SK-N-SH (cell line): ENCODE measurements around the gene LRRC8D. TPM values are rescaled to one million over a fixed set of nuclear protein-coding genes. Genes with fewer than 3 reads are reported as not detected.

Source experiments
- CTCF ChIA-PET: fragments of 300-600, 350-600 bp; formaldehyde crosslinking; extraction: SDS; loops from one replicate; lab custom pipeline; 2021; lab: Yijun Ruan, JAX
- POLR2A ChIA-PET: fragments of 350-600 bp; sonication (Branson Sonifier 250); formaldehyde crosslinking; extraction: SDS; loops from one replicate; lab custom pipeline; 2020; ENCODE audit warnings: antibody characterized with exemption, inconsistent platforms; lab: Yijun Ruan, JAX
- DNase-seq: peaks from one replicate; pipeline ENCODE4 v3.0.0; 2012
- H2AFZ ChIP-seq: fragments of 200-600 bp; sonication (generic); 2 replicates; pipeline ENCODE4 v1.8.1; 2016; ENCODE audit warnings: antibody characterized with exemption, mild to moderate bottlenecking, low read depth
- H3F3A ChIP-seq: fragments of 200-600 bp; sonication (generic); replicated peaks from 2 replicates; pipeline ENCODE3; 2016; ENCODE audit warnings: antibody characterized with exemption, mild to moderate bottlenecking; ENCODE audit not compliant: insufficient read depth
- H3K27ac ChIP-seq, 2 experiments: fragments of 200-500 bp in 1 of 2; fragments of 200-600 bp in 1 of 2; sonication (Bioruptor generic) in 1 of 2; sonication (generic), shearing (Covaris generic) in 1 of 2; 2 replicates each; pipeline versions ENCODE4 v1.5.1 to v1.6.1; 2014 to 2016; ENCODE audit warnings: low read depth in 2 of 2, inconsistent platforms in 1 of 2, low read length in 1 of 2, mild to moderate bottlenecking in 1 of 2, mixed read lengths in 1 of 2
- H3K27me3 ChIP-seq: fragments of 200-600 bp; sonication (generic), shearing (Covaris generic); 2 replicates; pipeline ENCODE4 v1.6.1; 2016; ENCODE audit warnings: mixed run types; ENCODE audit not compliant: insufficient read depth
- H3K36me3 ChIP-seq, 2 experiments: fragments of 200-500 bp in 1 of 2; fragments of 200-600 bp in 1 of 2; sonication (Bioruptor generic) in 1 of 2; sonication (generic) in 1 of 2; replicated peaks in 1 of 2; 2 replicates each; pipeline versions ENCODE3 to v1.5.1; 2014 to 2016; ENCODE audit warnings: low read length in 1 of 2, mild to moderate bottlenecking in 1 of 2; ENCODE audit not compliant: insufficient read depth in 2 of 2, control insufficient read depth in 1 of 2
- H3K4me1 ChIP-seq, 2 experiments: fragments of 200-500 bp in 1 of 2; fragments of 200-600 bp in 1 of 2; sonication (Bioruptor generic) in 1 of 2; sonication (generic), shearing (Covaris generic) in 1 of 2; 2 replicates each; pipeline versions ENCODE4 v1.5.1 to v1.6.1; 2014 to 2016; ENCODE audit warnings: low read depth in 1 of 2, low read length in 1 of 2, mixed run types in 1 of 2; ENCODE audit not compliant: insufficient read depth in 2 of 2, control insufficient read depth in 1 of 2
- H3K4me2 ChIP-seq: fragments of 200-600 bp; sonication (generic), shearing (Covaris generic); 2 replicates; pipeline ENCODE4 v1.6.1; 2017; ENCODE audit warnings: mixed run types
- H3K4me3 ChIP-seq, 2 experiments: fragments of 200-500 bp in 1 of 2; fragments of 200-600 bp in 1 of 2; sonication (Bioruptor generic) in 1 of 2; sonication (generic), shearing (Covaris generic) in 1 of 2; 2 replicates each; pipeline versions ENCODE4 v1.5.1 to v1.8.1; 2014 to 2016; ENCODE audit warnings: low read depth in 2 of 2, inconsistent platforms in 1 of 2, low read length in 1 of 2, mild to moderate bottlenecking in 1 of 2, mixed read lengths in 1 of 2, moderate library complexity in 1 of 2
- H3K79me2 ChIP-seq: fragments of 200-600 bp; sonication (generic); 2 replicates; pipeline ENCODE4 v1.8.1; 2017; ENCODE audit warnings: mild to moderate bottlenecking; ENCODE audit not compliant: insufficient read depth
- H3K9ac ChIP-seq: fragments of 200-600 bp; sonication (generic); 2 replicates; pipeline ENCODE4 v1.6.1; 2017; ENCODE audit warnings: mixed run types
- H3K9me2 ChIP-seq: fragments of 200-600 bp; sonication (generic); 2 replicates; pipeline ENCODE4 v1.6.1; 2017; ENCODE audit warnings: mixed run types
- H3K9me3 ChIP-seq: fragments of 200-600 bp; sonication (generic); 2 replicates; pipeline ENCODE4 v1.6.1; 2017; ENCODE audit warnings: mixed run types, mild to moderate bottlenecking, moderate library complexity
- H4K20me1 ChIP-seq: fragments of 200-600 bp; sonication (generic); 2 replicates; pipeline ENCODE4 v1.6.1; 2017; ENCODE audit warnings: mild to moderate bottlenecking, mixed run types; ENCODE audit not compliant: insufficient read depth
- CHD2 ChIP-seq: fragments of 150-350 bp; IDR thresholded peaks from 2 replicates; pipeline ENCODE4 v1.6.1; 2018; ENCODE audit warnings: low read length; ENCODE audit not compliant: partially characterized antibody
- CTCF ChIP-seq: fragments of 200-600 bp; sonication (generic); IDR thresholded peaks from 2 replicates; pipeline ENCODE4 v1.6.1; 2017; ENCODE audit warnings: antibody characterized with exemption, mild to moderate bottlenecking, moderate library complexity
- EZH2phosphoT487 ChIP-seq: fragments of 200-600 bp; sonication (generic); IDR thresholded peaks from 2 replicates; pipeline ENCODE4 v1.6.1; 2017; ENCODE audit warnings: low read depth, mixed run types, mild to moderate bottlenecking, antibody characterized with exemption, moderate library complexity, borderline replicate concordance
- FOSL2 ChIP-seq: IDR thresholded peaks from 2 replicates; pipeline ENCODE4 v1.4.0; 2012; ENCODE audit warnings: low read depth, mild to moderate bottlenecking, moderate library complexity, borderline replicate concordance
- FOXJ3 ChIP-seq: sonication (generic); formaldehyde crosslinking; IDR thresholded peaks from 2 replicates; pipeline ENCODE4 v1.5.1; 2020; ENCODE audit warnings: mild to moderate bottlenecking, missing genetic modification reagents
- NFIC ChIP-seq: IDR thresholded peaks from 2 replicates; pipeline ENCODE4 v1.4.0; 2012; ENCODE audit warnings: borderline replicate concordance
- NRF1 ChIP-seq: IDR thresholded peaks from 2 replicates; pipeline ENCODE4 v1.6.1; 2012; ENCODE audit warnings: low read depth, mild to moderate bottlenecking, low read length
- PBX3 ChIP-seq: IDR thresholded peaks from 2 replicates; pipeline ENCODE4; 2012
- RAD21 ChIP-seq: IDR thresholded peaks from 2 replicates; pipeline ENCODE4 v1.6.1; 2012; ENCODE audit warnings: mild to moderate bottlenecking, low read length
- RCOR1 ChIP-seq: fragments of 150-350 bp; IDR thresholded peaks from 2 replicates; pipeline ENCODE4 v1.6.1; 2017; ENCODE audit warnings: antibody characterized with exemption, low read length
- REST ChIP-seq: IDR thresholded peaks from 2 replicates; pipeline ENCODE4 v1.6.1; 2012; ENCODE audit warnings: mild to moderate bottlenecking, low read depth, low read length, moderate library complexity
- RFX5 ChIP-seq: IDR thresholded peaks from 2 replicates; pipeline ENCODE4 v1.6.1; 2012; ENCODE audit warnings: mild to moderate bottlenecking, improper control_type of control experiment, low read length
- RXRA ChIP-seq: IDR thresholded peaks from 2 replicates; pipeline ENCODE4 v1.4.0; 2012; ENCODE audit warnings: low read depth, mild to moderate bottlenecking, borderline replicate concordance
- TCF12 ChIP-seq: IDR thresholded peaks from 2 replicates; pipeline ENCODE4 v1.4.0; 2012
- TEAD4 ChIP-seq: IDR thresholded peaks from 2 replicates; pipeline ENCODE4 v1.4.0; 2012; ENCODE audit warnings: mild to moderate bottlenecking, borderline replicate concordance; ENCODE audit not compliant: insufficient read depth
- USF2 ChIP-seq: fragments of 150-350 bp; IDR thresholded peaks from 2 replicates; pipeline ENCODE4 v1.6.1; 2017; ENCODE audit warnings: antibody characterized with exemption, low read length, low read depth, borderline replicate concordance
- ZBTB33 ChIP-seq: IDR thresholded peaks from 2 replicates; pipeline ENCODE4 v1.4.0; 2012; ENCODE audit warnings: low read depth, borderline replicate concordance
- WGBS: methylation state at CpG from one replicate; pipeline ENCODE4 v1.1.6; 2017; ENCODE audit warnings: low lambda C conversion rate; 5-methylcytosine and 5-hydroxymethylcytosine counted together
- polyA plus RNA-seq, 3 experiments: library from polyadenylated mRNA; depleted of rRNA; stranded (reverse); fragments of >200 nt; gene quantifications; 2 replicates each; pipeline ENCODE4 v1.2.3, GENCODE V29; 2012

Gene LRRC8D
- polyA plus RNA-seq, 1 of the 3 experiments (the other 2 are of a cell fraction): 15.0 TPM

- H3K9me2 ChIP-seq: no peaks in the 10 kb centered on the region
- peaks cover 12 to 43% of the 10 kb centered on the region in 2 experiments for H3K4me1 ChIP-seq
- H3K4me2 ChIP-seq: no peak overlapping the region
- H3K27ac ChIP-seq: peak overlapping the region in 1 of 2 experiments; percentile 48; a peak in 2 of 4 replicates
- H3K9me3 ChIP-seq: no peaks in the 10 kb centered on the region
- H3K79me2 ChIP-seq: no peaks in the 10 kb centered on the region
- H3K4me3 ChIP-seq: no peak overlapping the region
- 86% methylated on average over 10 of the region's 10 CpGs for WGBS
- no peak for TF ChIP-seq RCOR1
- TF ChIP-seq CTCF: no peak
- TF ChIP-seq RAD21: no peak
- no peak for TF ChIP-seq CHD2
- no peak for TF ChIP-seq ZBTB33
- no peak for TF ChIP-seq PBX3
- TF ChIP-seq FOXJ3 (CRISPR knock-in tag): no peak
- TF ChIP-seq TCF12: no peak
- TF ChIP-seq RXRA: no peak
- no peak for TF ChIP-seq FOSL2
- TF ChIP-seq TEAD4: no peak
- ChIA-PET POLR2A (no interaction called here), CTCF (no interaction called here)
- H3K36me3 ChIP-seq: no peaks in the 10 kb centered on the region
- H4K20me1 ChIP-seq: no peaks in the 10 kb centered on the region
- peaks cover 34% of the 10 kb centered on the region for H3F3A ChIP-seq
- DNase-seq: no peak
- no peak overlapping the region for H2AFZ ChIP-seq
- H3K9ac ChIP-seq: no peak overlapping the region; the same call in 1 of the 2 replicates
- no peaks in the 10 kb centered on the region for H3K27me3 ChIP-seq
Observed at GRCh38 chr1:89911191-89911991, 90.6 kb downstream of the LRRC8D start.

- Histone ChIP-seq H2AFZ (no peak overlapping the region), H3F3A (peaks cover 29% of the 10 kb centered on the region), H3K36me3 (no peaks in the 10 kb centered on the region), H3K4me3 (no peak overlapping the region), H3K4me2 (no peak overlapping the region), H3K27ac (peak overlapping the region in 1 of 2 experiments; percentile 48; a peak in 1 of 4 replicates), H4K20me1 (no peaks in the 10 kb centered on the region), H3K9me3 (no peaks in the 10 kb centered on the region), H3K27me3 (no peaks in the 10 kb centered on the region), H3K9me2 (no peaks in the 10 kb centered on the region), H3K4me1 (peaks cover 8 to 38% of the 10 kb centered on the region in 2 experiments; a peak in 3 of 4 replicates), H3K9ac (no peak overlapping the region), H3K79me2 (no peaks in the 10 kb centered on the region)
- WGBS: 83% methylated on average over 1 of the region's 1 CpG
- ChIA-PET POLR2A (no interaction called here), CTCF (no interaction called here)
- DNase-seq: no peak
- TF ChIP-seq EZH2phosphoT487 (no peak), FOSL2 (no peak), NRF1 (no peak), CHD2 (no peak), REST (no peak), USF2 (no peak), RFX5 (no peak), NFIC (no peak)
Observed at GRCh38 chr1:89912073-89912472, 91.2 kb downstream of the LRRC8D start.
